GM18498 (cell line): ENCODE measurements around the gene APOD.
"Not testable (repeated sequence)": the region's sequence is repeated elsewhere in the genome, so short reads cannot be mapped to it uniquely, and the experiment has no call there.

ENCODE experiments used
- ATAC-seq: cut with Tn5 transposase; IDR thresholded peaks from one replicate; pipeline ENCODE4 v1.9.1; 2021; ENCODE audit warnings: mild to moderate bottlenecking, moderate library complexity; ENCODE audit not compliant: unreplicated experiment

Gene APOD

DNA sequence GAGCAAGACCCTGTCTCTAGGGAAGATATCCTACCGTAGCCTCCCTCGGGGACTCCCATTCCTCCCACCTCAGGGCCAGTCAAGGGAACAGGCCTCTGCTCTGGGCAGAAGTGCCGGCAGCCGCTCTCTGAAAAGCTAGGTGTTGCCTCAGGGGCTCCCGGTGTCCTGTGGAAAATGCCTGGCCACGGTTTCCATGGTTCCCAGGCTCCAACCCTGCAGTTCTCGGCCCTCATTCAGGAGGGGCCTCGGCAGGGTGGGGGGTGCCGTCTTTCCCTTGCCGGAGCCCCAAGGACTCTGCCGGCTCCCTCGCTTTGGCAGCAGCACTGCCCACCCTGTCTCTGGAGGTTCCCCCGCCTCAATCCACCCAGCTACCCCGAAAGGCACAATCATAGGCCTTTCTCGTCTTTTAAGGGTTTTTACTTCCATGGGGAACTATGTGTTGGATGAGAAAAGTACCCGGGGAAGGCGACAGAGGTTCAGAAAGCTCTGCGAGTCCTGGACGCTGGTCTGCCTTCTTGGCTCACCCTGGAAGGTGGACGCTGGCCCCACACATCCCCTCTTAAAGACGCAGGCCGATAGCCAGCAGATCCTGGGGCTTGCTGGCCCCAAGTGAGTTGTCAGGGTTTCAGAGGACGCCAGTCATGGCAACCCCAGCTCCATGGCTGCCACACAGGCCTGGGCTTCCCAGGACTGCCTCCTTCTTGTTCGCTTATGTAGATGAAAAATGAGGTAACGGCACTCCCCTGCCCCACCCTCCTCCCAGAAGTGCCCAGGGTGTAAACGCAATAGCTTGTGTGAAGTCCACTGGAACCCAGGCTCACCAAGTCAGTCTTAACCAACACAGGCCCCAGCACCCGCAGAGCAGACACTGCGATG is 34.3 kb upstream of the APOD start:
- not testable (repeated sequence) for ATAC-seq

DNA sequence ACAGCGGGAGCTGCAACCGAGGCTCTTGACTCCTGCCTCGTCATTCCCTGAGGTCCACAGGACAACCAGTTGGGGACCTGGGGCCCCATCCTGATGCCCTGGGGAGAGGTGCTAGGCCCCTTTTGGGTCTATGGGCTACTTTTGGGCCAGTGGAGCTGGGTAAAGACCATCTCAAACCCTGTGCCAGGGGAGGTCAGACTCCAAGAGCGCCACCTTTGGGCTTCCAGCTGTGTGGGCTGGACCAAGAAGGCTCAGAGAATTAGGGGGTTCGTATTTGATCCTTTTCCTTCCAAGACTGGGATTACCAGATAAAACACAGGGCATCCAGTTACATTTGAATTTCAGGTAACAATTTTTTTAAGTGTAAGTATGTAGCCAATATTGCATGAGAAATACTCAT is 33.4 kb upstream of the APOD start:
- not testable (repeated sequence) for ATAC-seq

DNA sequence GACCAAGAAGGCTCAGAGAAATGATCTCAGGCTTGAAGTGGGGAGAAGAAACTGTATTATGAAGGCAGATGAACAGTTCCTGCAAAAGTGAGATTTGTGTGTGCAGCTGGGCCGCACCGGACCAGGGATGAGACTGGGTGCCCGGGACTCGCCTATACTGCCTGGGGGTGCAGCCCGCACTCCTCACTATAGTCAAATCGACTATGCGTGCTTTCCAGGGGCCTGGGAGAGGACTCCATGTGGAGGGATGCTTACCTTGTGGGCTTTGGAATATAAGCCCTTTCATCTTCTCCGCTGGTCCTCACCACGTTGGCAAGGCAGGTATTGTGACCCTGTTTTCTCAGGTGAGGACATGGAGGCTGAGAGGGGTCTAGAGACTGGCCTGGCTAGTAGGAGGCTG is 32.9 kb upstream of the APOD start:
- ATAC-seq, result no peak

DNA sequence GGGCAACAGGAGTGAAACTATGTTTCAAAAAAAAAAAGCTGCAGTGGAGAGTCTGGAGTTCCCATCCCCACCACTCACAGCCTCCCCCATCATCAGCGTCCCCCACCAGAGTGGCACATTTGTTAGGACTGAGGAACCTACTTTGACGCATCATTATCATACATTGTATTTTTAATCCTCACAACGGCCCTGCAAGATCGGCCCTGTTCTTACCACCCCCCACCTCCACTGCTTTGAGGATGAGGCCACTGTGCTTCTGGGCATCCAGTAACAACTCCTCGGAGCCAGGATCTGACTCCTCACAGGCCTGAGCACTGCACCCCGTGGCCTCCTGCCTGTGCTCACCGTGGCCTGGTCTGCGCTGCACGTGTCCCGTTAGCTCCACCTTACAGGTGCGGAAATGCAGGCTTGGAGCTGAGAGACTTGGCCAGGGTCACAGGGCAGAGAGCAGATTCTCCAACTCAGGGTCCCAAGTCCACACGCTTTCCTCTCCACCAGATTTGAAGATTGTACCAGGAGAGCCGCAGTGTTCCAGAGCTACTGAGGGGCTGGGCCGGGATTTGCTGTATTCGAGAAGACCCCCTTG is 32.3 kb upstream of the APOD start:
- ATAC-seq, result not testable (repeated sequence)

DNA sequence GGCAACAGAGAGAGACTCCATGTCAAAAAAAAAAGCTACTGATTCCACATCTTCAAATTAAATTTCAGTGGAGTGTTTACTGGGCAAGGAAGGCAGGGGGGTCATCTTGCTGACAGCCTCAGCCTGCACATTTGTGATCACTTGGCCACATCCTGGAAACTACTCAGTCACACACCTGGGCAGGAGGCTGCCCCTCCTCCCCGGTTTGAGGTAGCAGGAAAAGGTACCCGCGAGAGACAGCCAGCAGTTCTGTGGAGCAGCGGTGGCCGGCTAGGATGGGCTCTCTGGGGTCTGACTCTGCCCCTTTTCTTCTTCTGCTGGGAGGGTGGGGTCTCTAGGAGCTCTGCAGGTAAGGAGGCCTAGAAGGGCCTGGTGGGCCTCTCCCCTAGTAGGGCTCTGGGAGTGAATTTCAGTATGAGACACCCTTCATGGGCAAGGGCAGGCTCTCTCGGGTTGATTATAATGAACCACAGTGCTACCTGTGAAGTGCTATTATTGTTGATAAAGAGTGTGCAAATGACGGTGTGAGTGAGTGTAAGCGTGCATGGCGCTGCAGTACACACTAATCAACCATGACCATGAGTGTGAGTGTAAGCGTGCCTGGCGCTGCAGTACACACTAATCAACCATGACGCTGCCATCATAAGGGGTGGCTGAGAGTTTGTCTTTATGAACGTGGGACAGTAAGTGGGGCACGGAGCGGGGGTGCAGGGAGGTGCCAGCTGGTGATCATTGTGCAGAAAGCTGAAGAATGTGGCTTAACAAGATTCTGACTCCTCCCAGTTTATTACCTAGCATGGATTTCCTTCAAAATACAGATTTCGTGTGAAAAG is 31.1 kb upstream of the APOD start:
- ATAC-seq, result not testable (repeated sequence)

DNA sequence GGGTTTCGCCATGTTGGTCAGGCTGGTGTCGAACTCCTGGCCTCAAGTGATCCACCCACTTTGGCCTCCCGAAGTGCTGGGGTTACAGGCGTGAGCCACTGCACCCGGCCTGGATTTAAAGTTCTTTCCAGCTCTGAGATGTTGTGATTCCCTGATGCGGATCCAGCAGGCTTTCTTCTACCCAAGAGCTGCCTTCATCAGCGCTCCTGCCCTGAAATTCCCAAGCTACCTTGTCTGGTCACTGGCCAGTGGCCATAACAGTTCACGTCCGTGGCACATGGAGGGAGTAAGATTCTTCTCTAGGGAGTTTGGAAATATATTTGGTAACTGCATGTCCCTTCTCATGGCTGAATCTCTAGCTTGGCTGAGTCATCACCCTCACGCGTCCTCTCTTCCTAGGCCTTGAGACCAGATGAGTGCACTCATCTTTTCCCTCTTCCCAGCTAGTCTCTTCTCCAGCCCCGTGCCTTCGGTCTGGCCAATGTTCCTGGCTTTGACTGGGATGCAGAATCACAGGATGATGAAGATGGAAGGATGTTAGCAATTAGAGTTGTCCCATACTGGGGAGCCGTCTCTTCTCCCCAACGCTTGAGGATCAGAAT is 29.8 kb upstream of the APOD start:
- no peak for ATAC-seq

DNA sequence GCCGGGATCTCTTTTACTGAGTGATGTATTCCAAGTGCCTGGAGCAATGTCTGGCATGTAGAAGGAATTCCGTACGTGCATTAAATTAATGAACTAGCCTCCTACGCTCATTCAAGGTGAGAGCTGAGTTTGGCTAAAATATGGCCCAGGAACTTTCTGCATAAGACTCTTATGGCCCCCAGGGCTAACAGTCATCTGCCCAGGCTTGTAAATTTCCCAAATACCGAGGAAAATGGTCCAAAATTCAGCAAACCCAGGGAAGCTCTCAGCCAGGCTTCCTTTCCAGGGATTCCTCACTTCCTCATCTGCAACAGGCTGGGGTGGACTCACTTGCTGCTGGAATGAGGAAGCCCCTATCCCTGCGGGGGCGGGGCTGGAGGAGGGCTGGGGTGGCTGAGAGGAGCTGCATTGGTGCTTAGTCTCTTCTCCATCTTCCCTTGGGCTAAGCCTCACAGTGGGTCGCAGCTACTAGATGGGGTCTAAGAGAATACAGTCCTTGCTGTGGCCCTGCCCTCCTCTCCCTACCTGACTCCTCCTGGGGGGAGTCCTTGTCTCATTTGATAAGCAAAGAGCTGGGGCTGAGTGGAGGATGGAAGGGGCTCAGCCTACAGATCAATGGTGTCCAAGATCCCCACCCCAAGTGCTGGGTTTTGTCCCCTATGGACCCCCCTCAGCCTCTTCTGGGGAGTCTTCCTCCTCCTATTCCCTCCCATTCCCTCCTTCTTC is 28.5 kb upstream of the APOD start:
- ATAC-seq, result no peak

DNA sequence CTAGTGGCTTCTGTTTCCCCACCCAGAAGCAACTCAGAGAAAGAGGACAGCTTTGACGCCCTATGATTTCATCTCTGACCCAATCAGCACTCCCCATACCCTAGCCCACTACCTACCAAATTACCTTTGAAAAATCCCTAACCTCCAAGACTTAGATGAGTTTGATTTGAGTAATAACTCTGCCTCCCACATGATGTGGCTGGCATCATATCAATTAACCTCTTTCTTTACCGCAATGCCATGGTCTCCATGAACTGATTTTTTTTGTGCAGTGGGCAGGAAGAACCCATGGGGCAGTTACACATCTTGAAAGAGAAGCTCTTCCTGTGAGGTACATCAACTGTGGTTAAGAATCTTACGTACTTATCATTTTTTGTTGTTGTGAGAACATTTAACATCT is 25.5 kb upstream of the APOD start:
- ATAC-seq, result no peak

DNA sequence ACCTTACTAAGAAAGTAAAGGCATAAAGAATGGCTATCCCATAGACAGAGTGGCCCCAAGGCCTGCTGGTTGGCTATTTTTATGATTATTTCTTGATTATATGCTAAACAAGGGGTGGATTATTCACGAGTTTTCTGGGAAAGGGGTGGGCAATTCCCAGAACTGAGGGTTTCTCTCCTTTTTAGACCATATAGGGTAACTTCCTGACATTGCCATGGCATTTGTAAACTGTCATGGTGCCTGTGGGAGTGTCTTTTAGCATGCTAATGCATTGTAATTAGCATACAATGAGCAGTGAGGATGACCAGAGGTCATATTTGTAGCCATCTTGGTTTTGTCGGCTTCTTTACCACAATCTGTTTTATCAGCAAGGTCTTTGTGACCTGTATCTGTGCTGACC is 18.0 kb upstream of the APOD start:
- not testable (repeated sequence) for ATAC-seq

DNA sequence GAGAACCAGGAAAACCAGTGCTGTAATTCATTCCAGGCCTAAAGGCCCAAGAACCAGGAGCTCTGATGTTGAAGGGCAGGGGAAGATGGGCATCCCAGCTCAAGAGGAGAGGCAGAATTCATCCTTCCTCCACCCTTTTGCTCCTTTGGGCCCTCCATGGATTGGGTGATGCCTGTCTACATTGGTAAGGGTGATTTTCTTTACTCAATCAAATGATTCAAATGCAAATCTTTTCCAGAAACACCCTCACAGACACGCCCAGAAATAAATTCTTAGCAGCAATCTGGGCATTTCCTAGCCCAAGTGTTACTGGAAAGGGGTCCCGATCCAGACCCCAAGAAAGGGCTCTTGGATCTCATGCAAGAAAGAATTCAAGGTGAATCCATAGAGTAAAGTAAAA is 17.6 kb upstream of the APOD start:
- no peak for ATAC-seq

DNA sequence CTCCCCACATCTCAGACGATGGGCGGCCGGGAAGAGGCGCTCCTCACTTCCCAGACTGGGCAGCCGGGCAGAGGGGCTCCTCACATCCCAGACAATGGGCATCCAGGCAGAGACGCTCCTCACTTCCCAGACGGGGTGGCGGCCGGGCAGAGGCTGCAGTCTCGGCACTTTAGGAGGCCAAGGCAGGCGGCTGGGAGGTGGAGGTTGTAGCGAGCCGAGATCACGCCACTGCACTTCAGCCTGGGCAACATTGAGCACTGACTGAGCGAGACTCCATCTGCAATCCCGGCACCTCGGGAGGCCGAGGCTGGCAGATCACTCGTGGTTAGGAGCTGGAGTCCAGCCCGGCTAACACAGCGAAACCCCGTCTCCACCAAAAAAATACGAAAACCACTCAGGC is 16.2 kb upstream of the APOD start:
- not testable (repeated sequence) for ATAC-seq

GRCh38 chr3:195599516-195599915 is 15.8 kb upstream of the APOD start:
- not testable (repeated sequence) for ATAC-seq

DNA sequence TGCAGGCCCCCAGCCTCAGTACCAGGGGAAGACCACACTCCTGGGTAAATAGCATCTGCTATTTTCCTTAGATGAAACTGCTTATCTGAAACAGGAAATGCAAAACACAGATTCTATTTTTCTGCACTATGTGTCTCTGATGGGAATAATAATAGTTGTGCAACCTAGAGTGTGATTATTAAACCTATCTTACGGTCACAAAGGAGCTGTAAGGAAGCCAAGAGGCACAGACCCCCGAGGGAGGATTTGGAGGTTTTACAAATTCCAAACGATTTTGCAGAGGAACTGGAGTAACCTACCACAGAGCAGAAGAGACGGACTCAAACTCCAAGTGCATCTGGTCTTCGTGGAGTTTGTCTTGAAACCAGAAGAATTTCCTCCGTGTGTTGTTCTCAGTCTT is 14.1 kb upstream of the APOD start:
- ATAC-seq, result no peak

DNA sequence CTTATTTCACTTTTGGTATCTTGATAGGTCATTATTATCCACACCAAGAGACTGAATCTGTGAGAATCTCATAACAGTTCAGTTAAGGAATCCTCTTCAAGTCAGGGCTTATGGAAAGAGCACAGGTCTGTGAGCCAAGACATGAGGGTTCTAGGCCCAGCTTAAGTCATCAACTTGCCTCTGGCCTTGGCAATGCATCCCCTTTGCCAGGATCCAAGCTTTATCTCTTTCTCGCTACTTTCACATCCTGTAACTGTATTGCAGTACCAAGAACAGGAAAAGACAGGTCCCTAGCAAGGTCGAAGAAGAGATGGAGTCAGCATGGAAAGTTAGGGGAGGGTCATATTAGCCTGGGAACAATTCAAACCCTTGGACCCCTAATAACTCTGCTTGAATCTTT is 13.5 kb upstream of the APOD start:
- ATAC-seq, result no peak

DNA sequence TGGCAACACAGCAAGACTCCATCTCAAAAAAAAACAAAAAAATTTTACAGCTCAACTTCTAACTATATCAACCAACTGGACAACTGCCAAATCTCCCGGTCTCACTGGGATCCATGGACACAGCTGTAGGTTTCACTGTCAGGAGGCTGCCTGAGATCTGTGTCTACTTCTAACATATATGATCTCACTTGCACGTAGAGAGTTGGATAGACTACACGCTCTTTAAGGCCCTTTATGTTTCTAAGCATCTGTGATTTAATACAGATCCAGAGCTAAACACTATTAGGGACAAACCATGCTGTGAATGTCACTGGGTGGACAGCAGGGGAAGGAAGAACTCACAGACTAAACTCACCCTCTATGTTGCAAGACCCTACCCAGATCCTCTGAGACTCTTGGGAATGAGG is 13.0 kb upstream of the APOD start:
- ATAC-seq, result no peak

DNA sequence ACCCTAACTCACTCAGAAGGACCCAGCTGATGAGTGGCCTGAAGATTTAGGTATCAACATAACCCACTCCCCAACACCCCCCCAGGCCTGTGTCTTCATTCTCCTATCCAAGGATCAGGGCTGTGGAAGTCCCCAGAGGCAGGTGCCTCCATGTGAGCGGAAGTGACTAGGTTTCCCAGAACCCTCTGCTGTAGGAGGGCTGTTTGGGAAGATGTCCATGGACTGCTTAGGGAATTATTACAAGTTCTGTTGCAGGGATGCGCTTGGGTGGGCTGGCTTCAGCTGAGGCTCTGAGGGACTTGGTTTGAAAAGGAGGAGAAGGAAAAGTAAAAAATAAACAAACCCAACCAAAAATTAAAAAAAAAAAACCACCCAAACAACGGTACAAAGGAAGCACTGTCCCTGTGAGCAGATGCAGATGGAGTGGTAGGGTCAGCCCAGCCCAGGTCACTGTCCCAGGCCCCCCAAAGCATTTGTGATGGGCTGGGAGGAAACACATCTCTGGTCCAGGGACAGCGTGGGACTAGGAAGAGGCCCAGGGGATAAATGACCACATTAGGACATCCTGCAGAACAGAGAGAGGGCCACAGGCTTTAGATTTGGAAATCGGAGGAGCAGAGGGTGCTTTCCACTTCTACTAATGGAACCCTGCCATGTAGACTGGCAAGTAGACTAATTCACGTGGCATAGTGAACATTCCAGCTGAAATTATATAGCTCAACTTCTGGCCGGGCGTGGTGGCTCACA is 12.2 kb upstream of the APOD start:
- no peak for ATAC-seq

GRCh38 chr3:195591852-195592251 is 8.1 kb upstream of the APOD start:
- ATAC-seq, result no peak

DNA sequence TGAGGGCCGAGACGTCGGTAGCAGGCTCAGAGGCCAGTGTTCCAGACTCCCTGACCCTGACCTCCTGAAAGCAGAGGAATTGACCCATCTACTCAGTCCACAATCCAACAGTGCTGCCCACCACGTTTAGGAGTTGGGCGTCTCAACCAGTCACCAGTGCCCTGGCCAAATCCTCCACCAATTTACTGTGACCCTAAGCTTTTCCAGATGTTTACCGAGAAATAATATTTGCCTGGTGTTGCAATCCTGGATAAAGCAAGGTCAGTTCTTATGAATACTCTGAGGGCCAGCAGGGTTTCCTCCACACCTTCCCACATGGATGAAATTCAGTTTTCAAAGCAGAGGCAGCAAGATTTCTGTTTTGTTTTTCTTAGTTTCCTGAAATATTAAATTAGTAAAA is 7.5 kb upstream of the APOD start:
- no peak for ATAC-seq

GRCh38 chr3:195590381-195590780 is 6.6 kb upstream of the APOD start:
- not testable (repeated sequence) for ATAC-seq

DNA sequence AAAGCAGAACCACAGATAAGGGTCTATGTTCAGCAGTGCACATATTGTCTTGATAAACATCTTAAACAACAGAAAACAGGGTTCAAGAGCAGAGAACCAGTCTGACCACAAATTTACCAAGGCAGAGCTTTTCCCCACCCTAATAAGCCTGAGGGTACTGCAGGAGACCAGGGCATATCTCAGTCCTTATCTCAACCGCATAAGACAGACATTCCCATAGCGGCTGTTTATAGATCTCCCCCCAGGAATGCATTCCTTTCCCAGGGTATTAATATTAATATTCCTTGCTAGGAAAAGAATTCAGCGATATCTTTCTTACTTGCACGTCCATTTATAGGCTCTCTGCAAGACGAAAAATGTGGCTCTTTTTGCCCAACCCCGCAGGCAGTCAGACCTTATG is 6.1 kb upstream of the APOD start:
- not testable (repeated sequence) for ATAC-seq
